GM20000 (cell line): ENCODE measurements around the gene ANXA7.
"Not testable (repeated sequence)": the region's sequence is repeated elsewhere in the genome, so short reads cannot be mapped to it uniquely, and the experiment has no call there.

Source experiments
- DNase-seq: peaks from one replicate; pipeline ENCODE4 v3.0.0; 2012; ENCODE audit warnings: low spot score
- TF ChIP-seq, protein P1 (sequence below): IDR thresholded peaks from 2 replicates; pipeline ENCODE4 v1.5.1; 2012; ENCODE audit warnings: mild to moderate bottlenecking, control low read depth; ENCODE audit errors: extremely low read depth, missing control alignments

ANXA7 gene

DNA sequence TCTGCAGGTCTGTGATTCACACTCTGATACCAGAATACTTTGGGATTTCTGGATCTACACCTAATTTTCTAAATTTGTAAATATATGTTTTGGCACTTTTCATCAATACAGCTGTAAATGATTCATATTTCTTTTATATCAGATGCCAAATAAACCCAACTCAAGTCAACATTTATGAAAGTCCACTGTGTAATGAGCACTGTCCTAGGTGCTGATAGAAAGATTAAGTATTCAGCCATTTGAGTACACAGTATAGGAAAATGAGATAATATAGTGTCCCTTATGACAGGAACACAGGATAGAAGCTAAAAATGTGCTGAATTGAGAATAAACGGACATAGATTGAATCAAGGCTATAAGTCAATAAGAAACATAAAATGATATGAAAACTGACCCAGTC is 6.4 kb downstream of the ANXA7 start:
- TF ChIP-seq, protein P1, sequence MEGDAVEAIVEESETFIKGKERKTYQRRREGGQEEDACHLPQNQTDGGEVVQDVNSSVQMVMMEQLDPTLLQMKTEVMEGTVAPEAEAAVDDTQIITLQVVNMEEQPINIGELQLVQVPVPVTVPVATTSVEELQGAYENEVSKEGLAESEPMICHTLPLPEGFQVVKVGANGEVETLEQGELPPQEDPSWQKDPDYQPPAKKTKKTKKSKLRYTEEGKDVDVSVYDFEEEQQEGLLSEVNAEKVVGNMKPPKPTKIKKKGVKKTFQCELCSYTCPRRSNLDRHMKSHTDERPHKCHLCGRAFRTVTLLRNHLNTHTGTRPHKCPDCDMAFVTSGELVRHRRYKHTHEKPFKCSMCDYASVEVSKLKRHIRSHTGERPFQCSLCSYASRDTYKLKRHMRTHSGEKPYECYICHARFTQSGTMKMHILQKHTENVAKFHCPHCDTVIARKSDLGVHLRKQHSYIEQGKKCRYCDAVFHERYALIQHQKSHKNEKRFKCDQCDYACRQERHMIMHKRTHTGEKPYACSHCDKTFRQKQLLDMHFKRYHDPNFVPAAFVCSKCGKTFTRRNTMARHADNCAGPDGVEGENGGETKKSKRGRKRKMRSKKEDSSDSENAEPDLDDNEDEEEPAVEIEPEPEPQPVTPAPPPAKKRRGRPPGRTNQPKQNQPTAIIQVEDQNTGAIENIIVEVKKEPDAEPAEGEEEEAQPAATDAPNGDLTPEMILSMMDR = no peak

GRCh38 chr10:73406846-73407245 is 7.0 kb downstream of the ANXA7 start:
- no peak for DNase-seq
- TF ChIP-seq, protein P1 = no peak

More for the DNA sequence above, 6.4 kb downstream of the ANXA7 start:
- no peak for DNase-seq

DNA sequence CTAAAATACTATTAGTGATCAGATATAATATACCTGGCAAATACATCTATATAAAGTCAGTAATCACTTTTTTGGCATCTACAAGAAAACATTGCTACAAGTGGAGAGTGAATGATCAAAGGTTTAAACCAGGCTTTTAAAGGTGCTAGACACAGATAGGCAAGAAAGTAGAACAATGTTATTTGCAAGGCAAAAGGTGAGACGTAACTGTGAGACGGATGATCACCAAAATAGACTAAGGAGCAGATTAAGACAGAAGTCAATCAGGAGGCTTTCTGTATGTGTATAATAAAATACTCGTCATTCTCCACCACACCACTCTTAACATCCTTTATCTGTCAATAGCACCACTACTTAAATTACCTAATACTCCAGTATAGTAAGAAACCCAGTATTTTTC is 8.3 kb downstream of the ANXA7 start:
- DNase-seq = no peak

DNA sequence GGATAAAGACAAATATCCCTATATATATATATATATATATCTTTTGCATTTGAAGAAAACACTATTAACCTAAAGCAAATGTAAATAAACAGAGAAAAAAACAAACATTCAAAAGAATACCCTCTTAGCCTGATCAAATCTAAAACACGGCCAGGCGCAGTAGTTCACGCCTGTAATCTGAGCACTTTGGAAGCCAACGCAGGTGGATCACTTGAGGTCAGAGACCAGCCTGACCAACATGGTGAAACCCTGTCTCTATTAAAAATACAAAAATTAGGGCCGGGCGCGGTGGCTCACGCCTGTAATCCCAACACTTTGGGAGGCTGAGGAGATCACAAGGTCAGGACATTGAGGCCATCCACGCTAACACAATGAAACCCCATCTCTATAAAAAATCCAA is 9.2 kb downstream of the ANXA7 start:
- no peak for DNase-seq
- TF ChIP-seq, protein P1 = no peak

More for the DNA sequence above, 8.3 kb downstream of the ANXA7 start:
- TF ChIP-seq, protein P1 = no peak

GRCh38 chr10:73401636-73402035 is 12.2 kb downstream of the ANXA7 start:
- DNase-seq = no peak
- TF ChIP-seq, protein P1 = no peak

GRCh38 chr10:73399063-73399462 is 14.8 kb downstream of the ANXA7 start:
- TF ChIP-seq, protein P1 = no peak

DNA sequence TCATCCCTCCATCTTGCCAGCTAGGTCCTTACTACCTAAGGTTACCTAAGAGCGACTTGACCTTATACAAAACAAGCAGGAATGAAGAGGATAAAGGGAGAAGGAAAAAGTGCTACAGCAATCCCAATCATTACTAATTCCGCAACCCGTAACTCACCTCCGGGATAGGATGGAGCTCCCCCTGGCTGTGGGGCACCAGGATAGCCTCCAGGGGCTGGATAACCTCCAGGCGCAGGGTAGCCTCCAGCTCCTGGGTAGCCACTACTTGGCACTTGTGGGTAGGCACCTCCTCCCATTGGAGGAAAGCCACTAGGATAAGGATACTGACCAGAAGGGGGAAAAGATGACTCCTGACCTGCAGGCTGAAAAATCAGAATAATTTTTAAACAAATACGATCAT is 15.8 kb downstream of the ANXA7 start:
- no peak for DNase-seq
- TF ChIP-seq, protein P1 = no peak

More at GRCh38 chr10:73399063-73399462, 14.8 kb downstream of the ANXA7 start:
- DNase-seq = no peak

GRCh38 chr10:73394325-73394724 is 19.5 kb downstream of the ANXA7 start:
- DNase-seq = not testable (repeated sequence)
